GM21515 (cell line): ENCODE results near the gene PGGHG.
"Not testable (repeated sequence)": the region's sequence is repeated elsewhere in the genome, so short reads cannot be mapped to it uniquely, and the experiment has no call there.

Experiments used
- ATAC-seq: cut with Tn5 transposase; IDR thresholded peaks from one replicate; pipeline ENCODE4 v1.9.1; 2021; ENCODE audit not compliant: unreplicated experiment

The PGGHG gene

DNA sequence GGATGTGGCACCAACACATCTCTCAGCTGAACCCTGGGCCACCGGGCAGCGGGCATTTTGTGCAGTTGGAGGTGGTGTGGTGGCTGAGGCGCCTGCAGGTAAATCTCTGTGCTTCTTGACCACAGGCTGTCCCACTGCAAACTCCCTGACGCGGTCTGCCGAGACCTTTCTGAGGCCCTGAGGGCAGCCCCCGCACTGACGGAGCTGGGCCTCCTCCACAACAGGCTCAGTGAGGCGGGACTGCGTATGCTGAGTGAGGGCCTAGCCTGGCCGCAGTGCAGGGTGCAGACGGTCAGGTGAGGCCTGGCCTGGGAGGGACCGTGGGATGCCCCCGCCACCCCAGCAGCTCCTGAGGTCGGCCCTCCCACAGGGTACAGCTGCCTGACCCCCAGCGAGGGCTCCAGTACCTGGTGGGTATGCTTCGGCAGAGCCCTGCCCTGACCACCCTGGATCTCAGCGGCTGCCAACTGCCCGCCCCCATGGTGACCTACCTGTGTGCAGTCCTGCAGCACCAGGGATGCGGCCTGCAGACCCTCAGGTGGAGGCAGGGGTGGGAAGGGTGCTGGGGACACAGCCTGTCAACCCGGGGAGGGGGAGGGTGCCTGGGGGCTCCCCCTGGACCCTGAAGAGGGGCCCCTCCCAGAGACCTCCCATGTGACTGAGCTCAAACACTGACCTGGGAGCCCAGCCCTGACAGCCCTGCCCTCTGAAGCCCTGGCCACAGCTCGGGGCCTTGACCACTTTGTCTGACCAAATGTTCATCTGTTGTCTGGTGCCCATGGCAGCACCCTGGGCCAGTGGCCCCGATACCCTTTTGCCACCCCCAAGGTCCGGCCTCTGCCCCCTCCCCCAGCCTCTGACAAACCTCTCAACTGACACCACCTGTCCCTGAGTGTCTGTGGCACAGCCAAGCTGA lies 4.6 kb upstream of the PGGHG start:
- ATAC-seq: no peak

GRCh38 chr11:285021-285893 lies 3.7 kb upstream of the PGGHG start:
- no peak for ATAC-seq

- ATAC-seq: no peak
Observed at GRCh38 chr11:285894-286220, 3.1 kb upstream of the PGGHG start.

DNA sequence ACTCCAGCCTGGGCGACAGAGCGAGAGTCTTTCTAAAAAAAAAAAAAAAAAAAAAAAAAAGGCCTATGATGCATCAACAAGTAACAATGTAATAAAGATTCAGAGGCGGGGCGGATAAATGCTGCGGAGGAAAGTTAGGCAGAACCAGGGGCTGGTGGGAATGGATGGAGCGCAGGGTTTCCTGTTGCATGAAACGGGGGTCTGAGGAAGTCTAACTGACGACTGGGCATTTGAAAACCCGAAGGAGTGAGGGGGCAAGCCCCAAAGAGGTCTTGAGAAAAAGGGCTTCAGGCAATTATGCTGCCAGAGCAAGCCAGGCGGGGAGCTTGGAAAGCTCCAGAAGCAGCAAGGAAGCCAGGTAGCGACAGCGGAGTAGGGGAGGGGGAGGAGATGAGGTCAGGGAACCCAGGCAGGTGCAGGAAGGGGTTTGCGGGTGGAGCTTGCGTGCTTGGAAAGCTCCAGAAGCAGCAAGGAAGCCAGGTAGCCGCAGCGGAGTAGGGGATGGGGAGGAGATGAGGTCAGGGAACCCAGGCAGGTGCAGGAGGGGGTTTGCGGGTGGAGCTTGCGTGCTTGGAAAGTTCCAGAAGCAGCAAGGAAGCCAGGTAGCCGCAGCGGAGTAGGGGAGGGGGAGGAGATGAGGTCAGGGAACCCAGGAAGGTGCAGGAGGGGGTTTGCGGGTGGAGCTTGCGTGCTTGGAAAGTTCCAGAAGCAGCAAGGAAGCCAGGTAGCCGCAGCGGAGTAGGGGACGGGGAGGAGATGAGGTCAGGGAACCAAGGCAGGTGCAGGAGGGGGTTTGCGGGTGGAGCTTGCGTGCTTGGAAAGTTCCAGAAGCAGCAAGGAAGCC lies 1.7 kb upstream of the PGGHG start:
- ATAC-seq: not testable (repeated sequence)

GRCh38 chr11:287821-288477 lies 977 bp upstream of the PGGHG start:
- ATAC-seq: no peak

DNA sequence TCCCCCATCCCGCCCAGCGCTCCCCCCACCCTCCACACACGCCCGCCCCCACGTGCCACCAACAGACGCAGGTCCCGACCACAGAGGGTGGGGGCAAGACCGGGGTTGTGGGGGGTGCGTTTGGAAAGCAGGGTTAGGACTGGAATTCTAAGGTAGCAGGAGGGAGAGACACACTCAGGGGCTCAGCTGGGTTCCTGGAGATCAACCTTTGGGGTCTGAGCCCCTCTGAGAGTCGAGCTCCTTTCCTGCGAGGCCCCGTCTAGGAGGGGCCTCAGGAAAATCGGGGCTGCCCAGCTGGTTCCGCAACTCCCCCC lies 429 bp downstream of the PGGHG start:
- ATAC-seq: no peak

DNA sequence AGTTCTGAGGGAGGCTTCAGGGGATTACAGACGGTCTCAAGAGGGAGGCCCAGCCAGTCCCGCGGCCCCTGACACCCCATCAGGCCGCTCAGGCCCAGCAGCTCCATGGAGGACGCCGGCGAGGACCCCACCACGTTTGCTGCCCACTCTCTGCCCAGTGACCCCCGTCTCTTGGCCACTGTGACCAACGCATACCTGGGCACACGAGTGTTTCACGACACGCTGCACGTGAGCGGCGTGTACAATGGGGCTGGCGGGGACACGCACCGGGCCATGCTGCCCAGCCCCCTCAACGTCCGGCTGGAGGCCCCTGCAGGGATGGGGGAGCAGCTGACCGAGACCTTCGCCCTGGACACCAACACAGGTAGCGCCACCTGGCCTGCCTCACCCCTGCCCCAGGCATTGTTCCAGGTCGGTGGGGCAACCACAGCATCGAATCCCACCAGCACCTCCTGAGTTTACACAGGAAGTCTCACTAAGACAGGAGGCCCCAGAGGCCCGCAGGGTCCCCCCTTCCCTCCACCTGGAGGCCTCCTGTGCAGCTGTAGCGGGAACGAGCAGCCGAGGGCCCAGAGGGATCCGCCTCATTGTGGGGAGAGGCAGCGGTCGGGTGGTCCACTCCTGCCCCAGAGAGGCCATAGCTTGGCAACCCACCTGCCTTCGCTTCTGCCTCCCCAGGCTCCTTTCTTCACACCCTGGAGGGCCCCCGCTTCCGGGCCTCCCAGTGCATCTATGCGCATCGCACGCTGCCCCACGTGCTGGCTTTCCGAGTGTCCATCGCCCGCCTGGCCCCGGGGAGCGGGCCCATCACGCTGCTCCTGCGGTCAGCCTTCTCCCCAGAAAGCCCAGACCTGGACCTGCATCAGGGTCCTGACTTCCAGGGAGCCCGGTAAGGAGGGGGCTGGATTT lies 1.0 kb downstream of the PGGHG start:
- no peak for ATAC-seq

- ATAC-seq: no peak
Observed at GRCh38 chr11:290621-291231, 1.8 kb downstream of the PGGHG start.

DNA sequence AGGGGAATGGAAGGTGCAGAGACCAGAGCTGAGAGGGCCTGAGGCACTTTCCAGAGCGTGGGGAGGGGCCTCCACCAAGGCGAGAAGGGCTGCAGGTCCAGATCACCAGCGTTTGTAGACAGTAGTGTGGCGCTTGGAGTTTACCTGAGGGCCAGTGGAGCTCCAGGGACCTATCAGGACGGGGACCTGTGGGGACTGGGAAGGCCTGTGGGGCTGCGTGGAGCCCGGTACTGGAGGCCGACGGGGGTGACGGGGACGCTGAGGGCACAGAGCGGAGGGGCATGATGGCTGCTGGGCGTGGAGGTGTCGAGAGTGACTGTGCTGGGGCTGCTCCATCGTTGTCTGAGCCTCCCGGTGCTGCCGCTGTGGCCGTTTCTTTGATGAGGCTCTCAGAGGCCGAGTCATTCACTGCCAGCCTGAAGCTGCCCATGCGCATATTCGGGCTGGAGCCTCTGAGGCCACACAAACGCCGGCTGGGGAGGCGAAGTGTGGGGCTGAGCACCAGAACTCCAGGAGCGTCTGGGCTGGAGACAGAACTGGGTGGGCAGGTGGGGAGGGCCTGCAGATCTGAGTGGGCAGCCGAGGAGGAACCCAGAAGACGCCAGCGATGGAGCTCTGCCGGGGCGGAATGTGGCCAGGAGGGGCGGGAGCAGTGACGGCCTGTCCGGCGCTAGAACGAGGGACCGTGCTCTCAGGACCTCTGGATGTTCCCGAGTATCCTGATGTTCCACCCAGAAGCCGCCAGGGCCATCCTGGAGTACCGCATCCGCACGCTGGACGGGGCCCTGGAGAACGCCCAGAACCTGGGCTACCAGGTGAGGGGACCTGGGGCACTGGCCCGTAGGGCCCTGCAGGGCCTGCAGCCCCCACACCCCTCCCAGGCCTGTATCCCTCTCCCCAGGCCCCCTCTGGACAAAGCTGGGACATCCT lies 2.6 kb downstream of the PGGHG start:
- ATAC-seq: no peak

DNA sequence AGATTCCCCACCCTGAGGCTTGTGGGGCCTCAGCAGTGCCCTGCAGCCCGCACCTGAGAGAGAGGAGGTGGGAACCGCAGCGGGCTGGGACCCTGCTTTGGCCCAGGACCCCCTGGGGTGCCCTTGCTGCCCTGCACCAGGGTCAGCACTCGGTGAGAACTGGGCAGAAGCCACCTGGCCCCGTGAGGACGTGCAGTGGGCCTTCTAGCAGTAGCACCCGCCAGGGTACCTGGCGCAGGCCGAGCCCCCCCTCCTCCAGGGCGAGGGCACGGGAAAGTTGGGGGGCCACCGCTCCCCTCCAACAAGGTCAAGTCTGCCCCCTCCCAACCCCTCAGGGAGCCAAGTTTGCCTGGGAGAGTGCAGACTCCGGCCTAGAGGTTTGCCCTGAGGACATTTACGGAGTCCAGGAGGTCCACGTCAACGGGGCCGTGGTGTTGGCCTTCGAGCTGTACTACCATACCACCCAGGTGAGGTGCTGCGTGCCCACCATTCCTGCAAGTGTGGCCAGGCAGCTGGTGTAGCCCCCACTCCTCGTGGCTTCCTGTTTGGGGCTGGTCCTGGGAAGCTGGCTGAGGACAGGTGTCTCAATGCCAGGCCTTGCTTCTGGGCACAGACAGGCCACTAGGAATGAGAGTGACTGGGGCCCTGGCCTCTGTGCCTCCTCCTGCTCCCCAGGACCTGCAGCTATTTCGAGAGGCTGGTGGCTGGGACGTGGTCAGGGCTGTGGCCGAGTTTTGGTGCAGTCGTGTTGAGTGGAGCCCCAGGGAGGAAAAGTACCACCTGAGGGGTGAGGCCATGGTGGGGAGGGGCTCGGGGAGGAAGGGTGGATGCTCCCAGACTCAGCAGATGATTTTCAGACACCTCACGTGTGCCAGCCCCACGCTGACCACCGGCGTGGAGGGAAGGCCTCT lies 3.5 kb downstream of the PGGHG start:
- no peak for ATAC-seq

GRCh38 chr11:293271-293851 lies 4.4 kb downstream of the PGGHG start:
- ATAC-seq: no peak

GRCh38 chr11:293852-294661 lies 5.1 kb downstream of the PGGHG start:
- no peak for ATAC-seq

DNA sequence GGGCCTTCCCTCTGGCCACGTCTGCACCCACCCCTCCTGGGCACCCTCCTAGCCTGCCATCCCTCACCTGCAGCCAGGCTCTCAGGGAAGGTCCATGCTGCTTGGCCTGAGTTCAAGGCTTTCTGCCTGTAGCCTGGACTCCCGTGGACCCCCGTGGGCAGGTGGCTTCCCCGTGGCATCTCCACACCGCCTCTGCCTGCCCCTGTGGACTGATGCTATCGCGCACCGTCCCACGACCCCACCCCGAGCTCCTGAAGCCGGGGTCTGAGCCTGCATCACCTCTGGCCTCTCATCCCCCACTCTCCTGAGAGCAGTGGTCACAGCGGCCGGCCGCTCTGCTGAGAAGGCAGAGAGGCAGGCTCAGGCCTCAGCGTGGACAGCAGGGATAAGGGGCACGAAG lies 5.9 kb downstream of the PGGHG start:
- no peak for ATAC-seq

DNA sequence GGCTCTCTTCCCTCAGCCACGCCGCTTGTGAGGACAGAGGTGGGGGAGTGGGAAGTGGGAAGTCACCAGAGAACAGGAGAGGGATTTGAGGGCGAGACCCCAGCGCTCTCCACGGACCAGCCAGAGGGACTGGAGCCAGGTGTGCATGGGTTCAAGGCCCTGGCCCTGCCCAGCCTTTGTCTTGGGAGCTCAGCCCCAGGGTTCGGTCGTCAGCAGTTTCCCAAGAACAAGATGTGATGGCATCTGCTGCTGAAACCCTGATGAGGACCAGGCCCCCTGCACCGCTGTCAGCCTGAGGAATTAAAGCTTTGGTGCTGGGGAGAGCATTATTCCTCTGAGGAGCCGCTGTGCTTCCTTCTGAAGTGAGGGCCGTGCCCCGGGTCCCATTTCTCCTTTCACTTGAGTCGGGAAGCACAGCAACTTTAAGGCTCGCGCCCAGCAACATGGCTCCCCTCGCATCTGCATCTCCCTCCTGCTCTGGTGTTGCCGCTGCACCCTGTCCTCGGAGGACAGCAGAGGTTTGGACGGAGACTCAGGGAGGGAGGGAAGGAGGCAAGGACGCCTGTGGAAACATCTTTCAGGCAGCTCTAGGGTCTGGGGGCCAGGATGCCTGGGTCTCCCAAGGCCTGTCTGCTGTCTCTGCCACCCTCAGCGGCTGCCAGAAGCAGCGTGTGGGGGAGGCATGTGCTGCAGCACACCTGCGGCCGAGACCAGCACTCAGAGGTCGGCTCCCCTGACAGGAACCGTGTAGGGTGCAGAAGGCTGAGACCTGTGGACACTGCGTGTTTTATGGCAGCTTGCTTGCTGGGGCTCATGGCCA lies 6.6 kb downstream of the PGGHG start:
- ATAC-seq: no peak
